ENCODE results near the gene ANKRD52.

GRCh38 chr12:56229916-56230431 lies 28.2 kb downstream of the ANKRD52 start, which contains the start of gene SLC39A5:
- TF ChIP-seq CTCF (IDR thresholded peaks at IDR 0.05): no peak
- TF ChIP-seq POLR2A (IDR thresholded peaks at IDR 0.05): no peak
